HG03103 (cell line): ENCODE results near the gene NFKBIE.
A peak's percentile ranks its signal among the peaks of the same experiment; 100 is the strongest.
"Not testable (repeated sequence)": the region's sequence is repeated elsewhere in the genome, so short reads cannot be mapped to it uniquely, and the experiment has no call there.

Source experiments
- ATAC-seq: cut with Tn5 transposase; IDR thresholded peaks from one replicate; pipeline ENCODE4 v1.9.1; 2021; ENCODE audit warnings: low read depth; ENCODE audit not compliant: unreplicated experiment

NFKBIE gene, protein sequence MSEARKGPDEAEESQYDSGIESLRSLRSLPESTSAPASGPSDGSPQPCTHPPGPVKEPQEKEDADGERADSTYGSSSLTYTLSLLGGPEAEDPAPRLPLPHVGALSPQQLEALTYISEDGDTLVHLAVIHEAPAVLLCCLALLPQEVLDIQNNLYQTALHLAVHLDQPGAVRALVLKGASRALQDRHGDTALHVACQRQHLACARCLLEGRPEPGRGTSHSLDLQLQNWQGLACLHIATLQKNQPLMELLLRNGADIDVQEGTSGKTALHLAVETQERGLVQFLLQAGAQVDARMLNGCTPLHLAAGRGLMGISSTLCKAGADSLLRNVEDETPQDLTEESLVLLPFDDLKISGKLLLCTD

DNA sequence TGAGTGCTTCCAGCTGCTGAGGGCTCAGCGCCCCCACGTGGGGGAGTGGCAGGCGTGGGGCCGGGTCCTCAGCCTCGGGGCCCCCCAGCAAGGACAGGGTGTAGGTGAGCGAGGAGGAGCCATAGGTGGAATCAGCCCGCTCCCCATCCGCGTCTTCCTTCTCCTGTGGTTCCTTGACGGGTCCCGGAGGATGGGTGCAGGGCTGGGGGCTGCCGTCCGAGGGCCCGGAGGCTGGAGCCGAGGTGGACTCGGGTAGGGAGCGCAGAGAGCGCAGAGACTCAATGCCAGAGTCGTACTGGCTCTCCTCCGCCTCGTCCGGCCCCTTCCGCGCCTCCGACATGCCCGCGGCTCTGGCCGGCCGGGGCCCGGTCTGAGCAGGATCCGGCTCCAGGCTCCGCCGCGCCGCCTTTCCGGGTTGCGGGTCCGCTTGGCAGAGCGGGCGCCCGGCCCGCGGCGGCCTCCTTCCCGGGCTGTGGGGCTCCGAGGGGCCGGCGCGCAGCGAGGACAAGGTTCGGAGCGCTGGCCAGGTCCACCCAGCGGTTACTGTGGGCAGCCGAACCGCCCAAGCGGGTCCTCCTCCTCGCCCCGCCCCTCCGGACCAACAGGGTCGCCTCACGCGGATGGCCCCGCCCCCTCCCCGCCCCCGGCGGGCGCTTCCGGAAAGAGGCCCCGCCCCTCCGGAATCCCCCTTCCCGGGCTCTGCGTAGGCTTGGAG, at the start of gene NFKBIE:
TSS of gene NFKBIE (minus strand) at position 545 of the 715 bp plus-strand sequence. CDS start at position 340, 205 bp downstream.
- no peak for ATAC-seq

DNA sequence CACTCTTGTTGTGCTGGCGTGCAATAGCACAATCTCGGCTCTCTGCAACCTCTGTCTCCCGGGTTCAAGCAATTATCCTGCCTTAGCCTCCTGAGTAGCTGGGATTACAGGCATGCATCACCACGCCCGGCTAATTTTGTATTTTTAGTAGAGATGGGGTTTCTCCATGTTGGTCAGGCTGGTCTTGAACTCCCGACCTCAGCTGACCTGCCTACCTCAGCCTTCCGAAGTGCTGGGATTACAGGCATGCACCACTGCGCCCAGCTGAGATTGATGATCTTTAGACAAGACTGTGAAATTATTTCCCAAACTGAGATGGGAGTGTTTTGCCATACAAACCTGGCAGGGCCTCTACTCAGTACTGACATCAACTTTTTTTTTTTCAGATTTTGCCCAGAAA, 49.3 kb upstream of the NFKBIE start:
- not testable (repeated sequence) for ATAC-seq

DNA sequence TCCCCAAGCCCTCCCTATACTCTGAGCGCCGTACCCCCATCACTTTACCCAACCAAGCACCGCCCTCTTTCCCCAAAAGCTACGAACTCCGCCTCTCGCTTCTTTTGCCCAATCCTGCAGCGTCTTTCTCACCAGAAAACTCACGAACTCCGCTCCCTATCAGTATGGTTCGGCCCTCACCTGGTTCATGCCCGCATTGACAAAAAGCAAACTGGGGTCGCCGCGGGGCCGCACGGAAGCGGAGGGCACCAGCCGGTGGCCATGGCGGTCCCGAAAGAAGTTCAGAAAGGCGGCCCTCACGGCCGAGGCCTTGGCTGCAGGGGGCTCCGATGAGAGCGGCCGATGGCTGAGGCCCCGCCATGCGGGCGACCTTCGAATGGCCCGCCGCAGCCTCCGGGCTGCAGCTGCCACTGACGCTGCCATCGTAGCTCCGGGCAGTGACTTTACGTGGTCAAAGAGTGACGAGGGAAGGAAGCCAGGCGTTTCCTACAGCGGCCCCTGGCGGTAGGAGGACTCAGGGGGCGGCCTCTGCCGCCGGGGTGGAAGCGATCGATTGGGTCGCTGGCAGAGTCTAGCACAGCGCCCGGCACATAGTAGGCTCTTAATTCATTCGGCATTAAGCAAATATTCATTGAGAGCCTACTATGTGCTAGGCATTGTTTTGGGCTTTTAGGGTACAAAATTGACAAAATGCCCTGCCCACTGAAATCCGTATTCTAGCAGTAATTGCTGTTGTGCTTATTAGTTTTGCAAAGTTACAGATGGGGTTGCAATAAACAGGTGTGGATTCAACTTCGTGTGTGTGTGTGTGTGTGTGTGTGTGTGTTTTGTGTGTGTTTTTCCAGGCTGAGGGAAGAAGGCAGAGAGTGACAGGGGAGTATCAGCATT, 47.8 kb upstream of the NFKBIE start, which contains the start of gene AARS2:
TSS of gene AARS2 (minus strand) at position 447 of the 888 bp plus-strand sequence. CDS start at position 423, 24 bp downstream.
- peak; percentile 79 for ATAC-seq

DNA sequence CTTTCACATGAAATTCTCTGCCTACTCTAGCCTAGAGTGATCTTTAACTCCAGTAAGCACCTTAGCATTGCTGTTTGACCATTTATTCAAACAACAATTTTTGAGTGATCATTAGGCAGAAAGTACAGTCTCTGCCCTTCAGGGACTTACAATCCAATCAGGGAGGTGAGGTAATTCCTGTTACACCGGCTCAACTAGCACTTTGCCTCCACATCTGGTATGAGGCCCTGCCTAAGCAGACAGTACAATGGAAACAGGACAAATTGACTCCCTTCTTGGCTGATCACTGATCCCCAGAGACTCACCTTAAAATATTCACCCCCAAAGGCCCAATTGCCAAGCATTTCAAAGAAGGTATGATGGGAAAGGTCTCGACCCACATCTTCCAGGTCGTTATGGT, 46.4 kb upstream of the NFKBIE start:
- ATAC-seq = no peak

DNA sequence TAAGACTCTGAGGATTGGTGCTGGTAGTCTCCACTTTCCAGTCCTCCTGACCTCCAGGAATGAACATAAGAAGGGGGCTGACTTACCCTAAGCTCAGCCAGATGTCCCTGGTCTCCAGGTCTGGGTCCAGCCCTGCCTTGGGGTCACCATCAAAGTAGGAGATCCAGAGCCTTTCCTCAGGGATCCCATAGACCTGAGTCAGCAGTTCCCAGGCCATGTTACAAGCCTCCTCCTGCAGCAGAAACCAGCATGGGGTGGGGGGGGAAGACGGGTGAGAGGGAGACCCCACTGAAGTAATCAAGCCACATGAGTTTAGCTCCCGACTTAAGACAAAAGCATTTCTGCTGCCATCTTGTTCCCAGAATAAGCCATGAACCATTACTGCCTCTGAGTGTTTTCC, 46.0 kb upstream of the NFKBIE start:
- no peak for ATAC-seq

DNA sequence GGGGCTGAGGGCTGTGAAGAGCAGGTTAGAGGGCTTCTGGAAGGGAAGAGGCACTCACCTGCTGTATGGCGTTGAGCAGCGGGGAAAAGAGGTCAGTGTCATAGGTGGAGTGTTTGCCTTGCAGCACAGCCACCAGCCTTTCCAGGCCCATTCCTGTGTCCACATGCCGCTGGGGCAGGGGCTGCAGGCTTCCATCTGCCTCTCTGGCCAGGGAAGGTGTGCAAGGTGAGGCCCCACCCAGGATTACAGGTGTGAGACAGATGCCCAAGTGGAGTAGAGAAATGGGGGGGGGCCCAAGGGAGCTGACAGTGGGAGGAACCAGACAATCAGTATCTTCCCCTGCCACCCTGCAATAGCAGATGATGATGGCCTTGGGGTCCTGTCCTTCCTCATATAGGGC, 44.9 kb upstream of the NFKBIE start:
- no peak for ATAC-seq

DNA sequence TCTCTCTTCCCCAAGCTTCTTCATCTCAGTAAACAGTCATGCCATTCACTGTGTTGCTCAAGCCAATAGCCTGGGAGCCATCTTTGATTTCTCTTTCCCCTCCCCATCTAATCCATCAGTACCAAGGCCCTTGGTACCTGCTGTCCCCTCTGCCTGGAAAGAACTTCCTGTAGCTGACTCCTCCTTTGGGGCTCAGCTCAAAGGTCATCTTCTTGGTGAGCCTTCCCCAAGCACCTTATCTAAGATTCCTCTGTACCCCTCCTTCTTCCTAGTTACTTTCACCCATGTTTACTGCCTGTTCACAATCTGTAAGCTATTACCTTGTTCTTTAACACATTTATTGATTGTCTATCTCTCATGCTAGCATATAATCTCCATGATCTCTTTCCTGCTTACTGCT, 44.3 kb upstream of the NFKBIE start:
- no peak for ATAC-seq

DNA sequence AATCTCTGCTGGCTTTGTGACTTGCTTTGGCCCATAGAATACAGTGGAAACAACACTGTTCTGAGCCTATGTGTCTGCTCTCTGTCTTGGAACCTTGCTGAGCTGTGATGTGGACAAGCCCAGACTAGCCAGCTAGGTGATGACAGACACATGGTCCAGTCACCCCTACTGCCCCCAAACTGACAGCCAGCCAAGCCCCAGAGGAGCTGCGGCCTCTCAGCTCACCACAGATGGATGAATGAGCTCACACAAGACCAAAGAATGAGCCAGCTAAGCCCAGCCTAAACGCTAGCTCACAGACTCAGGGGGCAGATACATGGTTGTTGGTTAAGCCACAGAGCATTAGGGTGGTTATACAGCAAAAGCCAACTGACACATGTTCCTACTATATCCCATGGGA, 43.7 kb upstream of the NFKBIE start:
- ATAC-seq = no peak

DNA sequence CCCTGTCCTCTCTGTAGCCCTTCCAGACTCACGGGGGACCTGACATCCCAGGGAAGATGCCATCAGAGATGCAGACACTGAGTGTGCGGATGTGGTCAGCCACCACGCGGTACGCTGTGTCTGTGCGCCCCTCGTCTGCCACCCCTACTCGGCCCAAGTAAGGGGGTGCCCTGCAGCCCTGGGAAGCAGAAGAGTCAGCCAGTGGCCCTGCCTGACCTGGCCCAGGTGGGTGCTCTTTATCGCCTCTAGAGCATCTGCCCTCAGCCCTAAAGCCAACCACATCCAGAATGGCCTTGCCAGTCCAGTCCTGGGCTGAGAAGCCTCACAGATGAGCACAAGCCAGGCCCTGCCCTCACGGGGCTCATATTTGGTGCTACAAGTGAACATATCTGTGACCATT, 41.9 kb upstream of the NFKBIE start:
- no peak for ATAC-seq

DNA sequence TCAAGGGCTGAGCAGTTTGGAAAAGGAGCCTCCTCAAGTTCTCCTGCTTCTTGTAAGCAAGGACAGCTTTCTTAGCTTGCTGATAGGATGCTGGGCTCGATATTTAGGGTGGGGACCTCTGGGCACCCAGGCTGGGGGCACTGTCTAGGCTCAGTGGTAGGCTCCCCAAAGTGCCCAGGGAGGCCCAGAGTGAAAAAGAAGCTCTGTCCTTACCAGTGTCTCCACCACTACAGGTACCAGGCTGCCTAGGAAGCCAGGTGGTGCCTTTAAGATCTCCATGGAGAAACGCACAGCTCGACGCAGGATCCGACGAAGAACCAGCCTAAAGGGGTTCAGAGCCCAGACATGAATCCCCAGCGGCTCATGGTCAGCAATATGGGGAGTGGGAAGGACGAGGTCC, 41.4 kb upstream of the NFKBIE start:
- no peak for ATAC-seq

DNA sequence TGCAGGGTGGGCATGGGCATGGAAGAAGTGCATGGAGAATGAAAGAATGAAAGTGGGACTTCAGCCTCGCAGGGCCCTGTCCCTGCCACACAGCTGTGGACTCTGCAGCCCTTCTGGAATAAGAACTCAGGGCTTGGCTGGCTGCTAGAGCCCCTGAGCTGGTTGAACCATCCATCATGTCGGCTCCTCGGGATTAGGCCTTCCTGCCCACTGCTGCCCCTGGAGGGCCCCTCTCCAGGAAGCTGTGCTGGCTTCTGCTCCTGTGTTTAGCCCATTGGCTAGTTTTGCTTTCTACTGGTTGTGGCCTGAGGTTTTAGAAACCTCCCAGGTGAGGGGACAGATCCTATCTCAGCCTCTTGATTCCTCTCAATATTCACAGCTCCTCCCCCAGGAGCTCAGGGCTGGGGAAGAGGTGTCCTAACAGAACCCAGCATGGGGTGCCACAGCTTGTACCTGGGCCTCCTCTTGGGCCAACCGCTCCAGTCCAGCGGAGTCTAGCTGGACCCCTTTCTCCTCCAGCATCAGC, 39.9 kb upstream of the NFKBIE start:
- no peak for ATAC-seq

DNA sequence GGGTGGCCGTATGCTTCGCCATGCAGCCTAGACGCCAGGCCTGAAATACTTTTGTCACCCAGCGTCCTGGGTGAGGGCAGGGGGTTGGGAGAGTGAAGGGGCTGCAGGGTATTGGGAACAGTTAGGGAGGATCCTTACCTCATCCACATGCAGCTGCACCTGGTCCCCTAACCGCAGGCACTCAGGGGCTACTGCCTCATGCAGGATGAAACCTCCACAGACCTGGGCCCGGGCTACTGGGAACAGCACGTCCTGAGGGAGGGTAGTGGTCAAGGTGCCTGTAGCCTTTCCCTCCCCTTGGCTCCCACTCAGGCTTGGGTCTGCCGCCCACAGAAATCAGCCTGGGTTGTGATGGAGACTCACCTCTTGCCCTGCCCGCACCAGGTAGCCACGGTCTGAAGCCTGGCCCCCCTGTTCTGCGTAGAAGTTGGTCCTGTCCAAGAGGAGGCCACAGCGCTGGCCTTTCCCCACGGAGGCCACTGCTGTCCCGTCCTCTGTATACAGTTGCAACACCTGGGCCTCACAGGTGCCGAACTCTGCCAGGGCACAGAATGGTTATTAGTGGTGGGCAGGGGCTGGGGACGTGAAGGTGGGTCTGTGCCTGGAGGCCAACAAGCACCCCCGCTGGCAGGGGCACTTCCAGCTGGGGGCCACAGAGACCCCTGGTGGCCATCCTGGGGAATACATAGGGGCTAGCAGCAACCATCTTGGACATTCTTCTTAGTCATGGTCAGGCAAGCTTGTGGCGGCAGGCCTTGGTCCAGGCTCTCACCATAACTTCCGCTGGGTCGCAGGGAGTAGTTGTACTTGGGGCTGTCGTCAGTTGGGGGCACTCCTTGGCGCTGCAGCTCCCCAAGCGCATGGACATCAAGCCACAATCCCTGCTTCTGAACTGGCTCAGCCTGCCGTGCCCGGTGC, 39.2 kb upstream of the NFKBIE start:
- no peak for ATAC-seq

DNA sequence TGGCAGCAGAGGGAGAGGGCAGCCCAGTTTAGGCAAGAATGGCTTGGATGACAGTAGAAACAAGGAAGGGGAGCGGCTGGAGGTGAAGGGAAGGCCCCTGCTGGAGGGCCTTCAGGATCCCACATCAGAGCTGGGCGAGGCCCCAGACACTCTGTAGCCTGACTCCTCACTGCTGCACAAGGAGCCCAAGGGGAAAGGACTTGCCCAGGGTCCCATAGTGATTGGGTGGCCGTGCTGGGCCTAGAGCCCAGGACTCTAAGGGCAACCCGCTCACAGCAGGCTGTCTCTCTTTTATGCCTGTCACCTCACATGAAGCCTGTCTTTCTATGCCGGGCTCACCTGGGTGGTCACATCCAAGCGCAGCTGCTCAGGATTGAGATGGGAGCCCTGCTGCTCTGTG, 38.5 kb upstream of the NFKBIE start:
- no peak for ATAC-seq

DNA sequence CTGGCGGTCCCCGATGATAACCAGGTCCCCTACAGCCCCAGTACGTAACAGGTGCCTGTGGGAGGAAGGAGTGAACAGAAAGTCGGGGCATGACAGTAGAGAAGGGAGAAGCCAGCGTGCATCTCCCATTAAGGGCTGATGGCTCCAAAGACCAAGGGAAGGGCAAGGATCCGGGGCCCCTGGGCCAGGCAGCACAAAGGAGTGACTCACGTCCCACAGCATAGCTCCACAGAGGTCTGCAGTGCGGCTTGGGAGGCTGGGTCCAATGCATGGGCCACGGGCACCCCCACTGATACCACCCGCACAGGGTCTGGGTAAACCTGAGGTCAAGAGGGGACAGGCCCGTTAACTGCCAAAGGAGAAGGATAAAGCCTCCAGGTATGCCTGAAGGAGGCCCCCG, 37.5 kb upstream of the NFKBIE start:
- ATAC-seq = no peak

DNA sequence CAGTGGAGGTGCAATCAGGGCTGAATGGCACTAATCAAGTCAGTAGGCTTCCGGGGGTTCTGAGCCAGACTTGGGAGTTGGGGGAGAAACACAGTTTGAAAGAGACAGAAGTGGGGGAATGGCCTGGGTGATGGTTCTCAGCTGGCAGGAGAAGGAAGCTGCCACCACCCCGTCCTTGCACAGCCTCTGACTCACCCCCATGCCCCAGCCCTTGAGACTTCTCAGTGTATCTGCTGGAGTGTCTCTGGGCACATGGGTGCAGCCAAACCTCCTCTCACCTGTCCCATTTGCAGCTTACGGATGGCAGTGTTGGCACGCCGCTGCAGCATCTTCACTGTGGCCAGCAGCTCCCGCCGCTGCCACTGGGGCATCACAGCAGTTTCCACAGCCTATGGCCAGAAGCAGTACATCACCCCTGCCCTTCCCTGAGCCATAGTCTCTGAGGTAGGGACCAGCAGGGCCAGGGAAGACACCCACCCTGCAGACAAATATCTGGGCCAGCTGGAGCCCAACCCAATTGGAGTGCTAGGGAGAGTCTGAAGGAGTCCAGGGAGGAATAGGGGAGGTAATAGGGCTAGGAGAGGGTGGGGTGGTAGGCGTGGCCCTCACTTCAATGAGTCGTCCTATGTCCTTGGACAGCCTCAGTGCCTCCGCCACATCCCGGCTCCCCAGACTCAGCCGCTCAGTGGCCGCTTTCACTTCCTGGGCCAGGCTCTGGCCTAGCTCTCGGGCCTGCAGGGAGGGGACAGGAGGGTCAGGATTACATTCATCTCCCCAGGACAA, 36.6 kb upstream of the NFKBIE start:
- no peak for ATAC-seq

DNA sequence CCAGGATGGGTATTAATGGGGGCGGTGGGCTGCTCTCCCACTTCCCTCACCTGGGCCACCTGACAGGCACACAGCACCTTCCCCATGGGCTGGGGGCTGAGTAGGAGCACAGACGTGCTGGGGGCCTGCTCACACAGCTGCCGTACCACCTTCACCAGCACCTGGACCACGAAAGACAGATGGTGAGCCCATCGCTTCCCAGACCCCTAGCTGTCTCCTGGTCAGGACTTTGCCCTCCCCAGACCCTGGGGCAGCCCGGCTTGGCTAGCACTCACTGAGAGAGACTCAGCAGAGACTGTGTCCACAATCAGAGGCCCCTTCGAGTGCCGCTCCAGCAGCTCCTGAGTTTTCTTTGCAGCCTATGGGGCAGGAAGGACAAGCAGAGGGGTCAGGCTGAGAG, 35.8 kb upstream of the NFKBIE start:
- ATAC-seq = no peak

DNA sequence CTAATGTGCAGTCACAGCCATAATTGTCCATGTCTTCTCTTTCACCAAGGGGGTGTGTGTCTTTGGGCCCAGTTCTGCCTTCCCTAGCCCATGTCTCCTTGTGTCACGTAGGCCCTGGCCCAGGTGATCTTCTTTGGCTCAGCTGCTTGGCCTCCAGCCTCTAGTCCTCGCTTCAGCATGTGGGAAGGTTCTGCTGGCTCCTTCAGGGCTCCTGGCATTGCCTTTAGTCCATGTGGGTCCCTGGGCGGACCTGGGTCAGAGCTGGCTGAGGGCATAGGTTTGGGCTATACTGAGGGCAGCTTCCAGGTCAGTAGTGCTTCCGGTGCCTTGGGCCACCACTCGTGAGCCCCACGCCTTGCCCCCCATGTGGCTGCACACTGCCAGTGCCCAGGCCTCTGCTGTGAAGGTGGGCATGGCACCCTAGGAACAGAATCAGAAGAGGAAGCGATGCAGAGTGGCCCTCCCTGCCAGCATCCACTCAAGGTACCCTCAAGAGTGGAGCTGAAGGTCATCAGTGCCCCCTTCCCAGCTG, 35.0 kb upstream of the NFKBIE start:
- ATAC-seq = no peak

DNA sequence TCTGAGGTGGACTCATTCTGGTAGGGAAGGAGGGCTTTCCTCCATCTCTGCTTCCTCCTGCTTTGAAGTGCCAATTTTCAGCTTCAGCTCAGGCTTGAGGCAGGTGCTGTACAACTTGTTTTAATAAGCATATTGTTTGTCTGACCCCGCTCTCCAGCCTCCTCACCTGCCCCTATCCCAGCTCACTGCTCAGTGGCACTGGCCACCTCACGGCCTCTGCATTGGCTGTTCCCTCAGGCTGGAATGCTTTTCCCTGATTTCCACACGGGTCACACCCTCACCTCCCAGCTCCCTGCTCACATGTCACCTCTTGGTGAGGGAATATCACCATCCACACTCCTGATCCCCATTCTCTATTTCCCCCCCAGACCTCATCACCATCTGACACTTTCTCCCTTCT, 33.5 kb upstream of the NFKBIE start:
- ATAC-seq = no peak
